Mucosa of descending colon (tissue), 3 donors: ENCODE results near the gene TBRG4. TPM values are rescaled to one million over a fixed set of nuclear protein-coding genes. Genes with fewer than 3 reads are reported as not detected.

Source experiments
- ATAC-seq: fragments of 200-7000 bp; cut with Tn5 transposase; one replicate; pipeline ENCODE4 v1.9.1; 2020; ENCODE audit warnings: mild to moderate bottlenecking, moderate library complexity
- DNase-seq, 3 donors: peaks; one replicate each; pipeline ENCODE4 v3.0.0-alpha.2; 2020
- H3K36me3 ChIP-seq: fragments of 200-600 bp; one replicate; pipeline ENCODE4 v1.8.0; 2021; ENCODE audit warnings: low read depth, mild to moderate bottlenecking
- H3K4me1 ChIP-seq: fragments of 200-600 bp; one replicate; pipeline ENCODE4 v1.8.0; 2021; ENCODE audit warnings: low read depth, mild to moderate bottlenecking
- H3K4me3 ChIP-seq: fragments of 200-600 bp; one replicate; pipeline ENCODE4 v1.8.0; 2021; ENCODE audit warnings: mild to moderate bottlenecking
- H3K9me3 ChIP-seq: fragments of 200-600 bp; one replicate; pipeline ENCODE4 v1.8.0; 2021; ENCODE audit warnings: mild to moderate bottlenecking
- CTCF ChIP-seq: fragments of 200-600 bp; IDR thresholded peaks from one replicate; pipeline ENCODE4 v1.8.0; 2022; ENCODE audit warnings: antibody characterized with exemption, mild to moderate bottlenecking
- intact Hi-C, 2 donors: fragments of 100-400 bp; cut with DNase I in 1 of 2; cut with micrococcal nuclease in 1 of 2; formaldehyde crosslinking; loops; one replicate each; pipeline versions ENCODE4 v1.11.0 to v1.11.1; 2022; cut with DNase I, micrococcal nuclease
- total RNA-seq, 3 donors: library from RNA; stranded (reverse); fragmentation: NEBNext Ultra II Directional in 2 of 3; extraction: Animal tissue kit (Norgen Biotek cat#: 25700) in 2 of 3; gene quantifications; one replicate each; pipeline versions ENCODE4 v1.2.1 to v1.2.4, GENCODE V29; 2021 to 2023
- donor health status: DM: no; HTN: no; CAD: no; lungs with moderate emphysema.
- donor health status: DM: no; HTN: no; CAD: no.
- donor health status: DM: no; HTN: yes; CAD: no.

Gene TBRG4
- total RNA-seq, 3 donors from 2014 or later = 84.0 to 122 (median 85.6) TPM

- DNase-seq = no peak
- no peak for ATAC-seq
- Histone ChIP-seq H3K4me1 (no peaks in the 10 kb centered on the region), H3K4me3 (no peak overlapping the region), H3K36me3 (no peaks in the 10 kb centered on the region), H3K9me3 (no peaks in the 10 kb centered on the region)
- no peak for TF ChIP-seq CTCF
- intact Hi-C loops = no loop called here
These were observed 50.1 kb downstream of the TBRG4 start for GRCh38 chr7:45061352-45061751.

GRCh38 chr7:45060295-45060694 lies 51.2 kb downstream of the TBRG4 start:
- intact Hi-C loops = no loop called here
- ATAC-seq (no peak), DNase-seq (no peak)
- Histone ChIP-seq H3K4me3 (no peak overlapping the region), H3K36me3 (no peaks in the 10 kb centered on the region), H3K4me1 (no peaks in the 10 kb centered on the region), H3K9me3 (no peaks in the 10 kb centered on the region)
- TF ChIP-seq CTCF = no peak

GRCh38 chr7:45057878-45058277 lies 53.6 kb downstream of the TBRG4 start:
- Histone ChIP-seq H3K4me3 (no peak overlapping the region), H3K4me1 (no peaks in the 10 kb centered on the region), H3K9me3 (no peaks in the 10 kb centered on the region), H3K36me3 (no peaks in the 10 kb centered on the region)
- ATAC-seq (no peak), DNase-seq (no peak)
- no peak for TF ChIP-seq CTCF
- intact Hi-C loops = no loop called here

- H3K9me3 ChIP-seq = no peaks in the 10 kb centered on the region
- H3K4me1 ChIP-seq = no peaks in the 10 kb centered on the region
- no peaks in the 10 kb centered on the region for H3K36me3 ChIP-seq
- no peak for TF ChIP-seq CTCF
- intact Hi-C loops = no loop called here
- ATAC-seq = no peak
- DNase-seq = no peak
- no peak overlapping the region for H3K4me3 ChIP-seq
These were observed 55.8 kb downstream of the TBRG4 start for GRCh38 chr7:45055594-45056219.

- no peak for DNase-seq
These were observed 56.5 kb downstream of the TBRG4 start for GRCh38 chr7:45055016-45055415.

More at GRCh38 chr7:45055016-45055415, 56.5 kb downstream of the TBRG4 start:
- H3K4me1 ChIP-seq = no peaks in the 10 kb centered on the region
- no peaks in the 10 kb centered on the region for H3K36me3 ChIP-seq
- no peak overlapping the region for H3K4me3 ChIP-seq
- no peak for ATAC-seq
- intact Hi-C loops = no loop called here
- TF ChIP-seq CTCF = no peak
- no peaks in the 10 kb centered on the region for H3K9me3 ChIP-seq
